Mammary epithelial cell (primary cell): Measurements from ENCODE around the gene UGT2B28.
"Not testable (repeated sequence)": the region's sequence is repeated elsewhere in the genome, so short reads cannot be mapped to it uniquely, and the experiment has no call there.

Experiments used
- CTCF ChIP-seq, 2 donors: IDR thresholded peaks in 1 of 2; conservative IDR thresholded peaks in 1 of 2; 2 replicates each; pipeline ENCODE4 v1.5.1; 2011 to 2012; ENCODE audit warnings: inconsistent platforms in 2 of 2, low read length in 2 of 2, mild to moderate bottlenecking in 2 of 2, control low read depth in 1 of 2, low read depth in 1 of 2; ENCODE audit not compliant: insufficient read depth in 1 of 2; ENCODE audit errors: extremely low read depth in 1 of 2
- EZH2 ChIP-seq: IDR thresholded peaks from 2 replicates; pipeline ENCODE4 v1.6.1; 2012; ENCODE audit warnings: low read length, inconsistent platforms, borderline replicate concordance

- TF ChIP-seq CTCF (conservative IDR thresholded peaks at IDR 0.05 in 1 of 2, IDR thresholded peaks at IDR 0.05 in 1 of 2; ENCODE audit: extremely low read depth in 1 of 2, insufficient read depth in 1 of 2, low read depth in 1 of 2, low read length in 2 of 2); EZH2: not testable (repeated sequence)
Observed at GRCh38 chr4:69309549-69310076, 29.3 kb downstream of the UGT2B28 start.
